Measurements from ENCODE around the gene SLC13A3.

SLC13A3 gene

GRCh38 chr20:46575937-46576461, 75.3 kb downstream of the SLC13A3 start:
- peak; percentile 66 for ATAC-seq
- no peak for DNase-seq

GRCh38 chr20:46575394-46575793, 75.9 kb downstream of the SLC13A3 start:
- ATAC-seq (no peak), DNase-seq (no peak)

DNA sequence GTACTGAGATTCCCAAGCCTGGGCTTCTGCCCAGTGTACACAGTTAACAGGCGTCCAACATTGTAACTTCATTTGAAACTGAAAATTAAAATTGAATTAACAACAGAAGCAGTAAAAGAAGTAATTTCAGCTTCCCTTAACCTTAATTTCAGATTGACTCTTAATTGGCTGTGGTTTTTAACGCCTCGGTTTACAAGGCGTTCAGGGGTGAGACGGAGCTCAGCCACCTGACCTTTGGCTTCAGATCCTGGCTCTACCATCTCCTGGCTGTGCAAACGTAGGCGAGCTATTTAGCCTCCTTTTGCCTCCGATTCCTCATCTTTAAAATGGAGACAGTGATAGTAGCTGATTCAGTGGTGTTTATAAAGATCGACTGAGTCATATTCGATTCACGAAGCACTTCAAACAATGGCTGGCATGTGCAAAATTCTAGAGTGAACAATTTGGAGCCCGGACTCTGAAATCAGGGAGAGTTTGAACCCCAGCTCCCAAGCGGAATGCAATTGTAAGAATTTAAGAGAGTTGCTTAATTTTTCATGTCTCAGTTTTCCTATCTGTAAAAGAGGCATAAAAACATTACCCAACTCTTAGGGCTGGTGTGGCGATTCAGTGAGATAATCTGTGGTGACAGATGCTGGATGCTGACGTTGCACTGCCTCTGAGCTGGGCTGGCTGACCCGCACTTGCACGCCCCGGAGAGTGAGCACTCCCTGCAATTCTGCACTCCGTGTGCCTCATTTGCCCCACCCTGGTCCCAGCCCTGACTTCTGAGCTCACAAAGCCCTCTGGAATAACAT, 77.3 kb downstream of the SLC13A3 start:
- ATAC-seq: no peak
- DNase-seq: no peak

DNA sequence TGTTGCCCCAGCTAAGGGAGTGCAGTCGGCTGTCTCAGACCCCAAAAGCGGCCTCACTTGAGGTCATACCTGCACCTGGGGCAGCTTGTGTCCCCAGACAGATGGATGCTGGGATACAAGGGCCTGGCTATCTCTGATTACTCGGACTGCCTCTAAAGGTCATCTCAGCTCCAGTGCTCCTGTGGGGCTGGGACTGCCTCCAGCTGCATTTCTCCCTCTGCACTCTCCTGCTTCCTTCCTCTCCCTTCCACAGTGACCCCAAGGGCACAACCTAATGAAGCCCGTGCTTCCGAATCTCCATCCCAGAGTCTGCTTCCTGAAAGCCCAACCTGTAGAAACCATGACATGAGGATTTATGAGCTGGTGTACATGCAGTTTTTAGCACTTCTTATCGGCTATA, 78.0 kb downstream of the SLC13A3 start:
- ATAC-seq (no peak), DNase-seq (no peak)

- DNase-seq (no peak), ATAC-seq (no peak)
Measured at GRCh38 chr20:46572790-46573189, 78.5 kb downstream of the SLC13A3 start.

- ATAC-seq (no peak), DNase-seq (no peak)
Measured at GRCh38 chr20:46572153-46572552, 79.1 kb downstream of the SLC13A3 start.

- ATAC-seq (no peak), DNase-seq (no peak)
Measured at GRCh38 chr20:46571418-46571817, 79.8 kb downstream of the SLC13A3 start.

GRCh38 chr20:46570956-46571355, 80.3 kb downstream of the SLC13A3 start:
- DNase-seq (no peak), ATAC-seq (no peak)

GRCh38 chr20:46569961-46570360, 81.3 kb downstream of the SLC13A3 start:
- no peak for ATAC-seq

DNA sequence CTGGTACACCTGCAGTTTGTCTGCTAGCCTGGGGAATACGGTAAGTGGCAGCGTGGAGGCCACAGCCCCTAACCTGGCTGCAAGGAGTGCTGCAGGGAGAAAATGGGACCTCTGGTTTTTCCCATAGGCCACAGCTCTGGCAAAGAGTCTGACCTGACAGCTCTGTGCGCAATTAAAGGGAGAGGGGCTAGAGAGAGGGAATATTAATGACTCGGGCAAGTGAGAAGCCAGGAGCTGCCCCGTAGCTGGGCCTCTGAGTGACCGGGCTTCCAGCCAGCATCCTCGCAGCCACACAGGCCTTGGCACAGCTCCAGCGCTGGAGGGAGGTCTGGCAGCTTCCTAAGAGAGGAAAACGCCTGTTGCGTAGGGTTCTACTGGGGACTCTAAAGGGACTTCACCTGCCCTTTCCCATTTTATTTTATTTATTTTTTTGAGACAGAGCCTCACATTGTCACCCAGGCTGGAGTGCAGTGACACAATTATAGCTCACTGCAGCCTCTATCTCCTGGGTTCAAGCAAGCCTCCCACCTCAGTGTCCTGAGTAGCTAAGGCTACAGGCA, 82.6 kb downstream of the SLC13A3 start:
- DNase-seq (no peak), ATAC-seq (no peak)

More at GRCh38 chr20:46569961-46570360, 81.3 kb downstream of the SLC13A3 start:
- DNase-seq: no peak

DNA sequence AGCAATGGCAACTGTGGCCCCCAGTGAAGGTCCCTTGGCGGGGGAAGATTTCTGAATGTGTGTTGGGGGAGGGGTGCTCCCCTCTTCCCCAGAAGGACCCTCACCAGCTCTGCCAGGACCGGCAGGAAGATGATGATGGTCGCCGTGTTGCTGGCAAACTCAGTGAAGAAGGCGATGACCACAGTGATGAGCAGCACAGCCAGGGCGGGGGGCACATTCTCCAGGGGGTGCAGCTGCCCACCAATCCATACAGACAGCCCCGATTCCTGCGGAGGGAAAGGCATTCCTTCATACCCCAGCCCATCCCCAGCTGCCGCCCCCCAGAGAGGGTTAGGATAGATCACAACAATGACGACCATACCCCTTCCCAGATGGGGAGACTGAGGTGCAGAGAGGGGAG, 85.1 kb downstream of the SLC13A3 start:
- no peak for DNase-seq

DNA sequence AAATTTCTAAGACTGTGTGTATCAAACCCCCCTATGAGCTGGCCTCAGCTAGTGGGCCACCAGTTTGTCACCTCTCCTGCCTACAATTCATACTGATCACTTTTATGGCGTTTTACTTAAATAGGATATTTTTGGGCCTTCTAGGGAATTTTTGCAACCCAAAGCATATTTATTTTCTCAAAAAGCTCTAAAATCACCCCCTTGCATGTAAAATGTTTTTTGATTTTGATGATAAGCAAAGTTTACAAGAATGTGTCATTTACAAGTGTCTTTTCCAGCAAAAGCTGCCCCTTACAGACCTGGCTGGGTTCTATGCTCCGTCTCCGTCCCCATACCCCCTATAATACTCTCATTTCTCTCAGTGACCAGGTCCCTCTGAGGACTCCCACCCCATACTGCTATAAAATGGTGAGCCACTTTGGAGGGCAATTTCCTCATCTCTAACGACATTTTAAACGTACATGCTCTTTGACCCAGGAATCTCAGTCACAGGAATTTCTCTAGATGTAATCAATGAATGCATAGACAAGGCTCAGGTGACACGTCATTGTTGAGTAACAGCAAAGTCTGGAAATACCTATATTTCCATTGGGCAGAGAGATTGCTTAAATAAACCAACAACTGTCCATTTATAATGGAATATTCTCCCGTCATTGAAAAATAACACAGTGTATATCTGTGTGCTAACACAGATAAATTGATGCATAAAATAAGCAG, 86.9 kb downstream of the SLC13A3 start:
- no peak for ATAC-seq

More for the DNA sequence above, 85.1 kb downstream of the SLC13A3 start:
- ATAC-seq: no peak

GRCh38 chr20:46563860-46564221, 87.4 kb downstream of the SLC13A3 start:
- no peak for ATAC-seq
- no peak for DNase-seq

More for the DNA sequence above, 86.9 kb downstream of the SLC13A3 start:
- no peak for DNase-seq

- DNase-seq (no peak), ATAC-seq (no peak)
Measured at GRCh38 chr20:46563170-46563859, 87.9 kb downstream of the SLC13A3 start.

GRCh38 chr20:46562373-46563169, 88.7 kb downstream of the SLC13A3 start:
- DNase-seq (peak; percentile 82), ATAC-seq (peak; percentile 45)

- DNase-seq (no peak), ATAC-seq (no peak)
Measured at GRCh38 chr20:46562009-46562372, 89.3 kb downstream of the SLC13A3 start.

GRCh38 chr20:46559685-46560440, 91.4 kb downstream of the SLC13A3 start:
- no peak for DNase-seq
- no peak for ATAC-seq

- ATAC-seq (no peak), DNase-seq (no peak)
Measured at GRCh38 chr20:46559001-46559400, 92.3 kb downstream of the SLC13A3 start.

DNA sequence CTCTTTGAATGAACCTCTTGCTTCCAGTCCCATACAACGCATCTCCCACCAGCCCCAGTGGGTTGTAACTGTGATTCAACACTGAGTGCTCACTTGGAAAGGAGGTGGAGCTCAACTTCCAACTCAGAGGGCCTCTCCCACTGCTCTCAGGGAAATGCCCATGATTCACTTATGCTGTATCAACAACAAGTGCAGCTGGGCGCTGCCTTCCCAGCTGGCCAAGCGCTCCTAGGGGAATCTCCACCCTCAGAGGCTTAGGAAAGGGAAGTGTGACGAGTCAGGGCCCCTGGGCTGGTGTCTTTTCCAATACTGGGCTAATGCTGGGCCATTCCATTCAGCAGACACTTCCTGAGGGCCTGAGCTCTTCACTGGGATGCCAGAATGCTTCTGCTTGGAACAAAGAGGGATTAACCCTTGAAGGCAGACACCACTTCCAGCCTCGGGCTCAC, 92.7 kb downstream of the SLC13A3 start:
- peak; percentile 96 for ATAC-seq
- DNase-seq: peak; percentile 64

- DNase-seq: no peak
Measured at GRCh38 chr20:46557231-46557956, 93.9 kb downstream of the SLC13A3 start.

More at GRCh38 chr20:46557231-46557956, 93.9 kb downstream of the SLC13A3 start:
- no peak for ATAC-seq

All from stimulated activated naive CD8-positive, alpha-beta T cell treated with anti-CD3 and anti-CD28 coated beads, Interleukin-15, Interleukin-2, amounts not matched to agents 100 U/mL and 50 U/mL, for 24 hours (primary cell).